ENCODE results near the gene TMEM208. TPM values are rescaled to one million over a fixed set of nuclear protein-coding genes. Genes with fewer than 3 reads are reported as not detected.

TMEM208 gene
- total and polyA plus RNA-seq, 2 of the 8 experiments (the other 6 are each of a cell fraction or from before 2014, with no cell fraction given) = 37.7 to 100.0 TPM

DNA sequence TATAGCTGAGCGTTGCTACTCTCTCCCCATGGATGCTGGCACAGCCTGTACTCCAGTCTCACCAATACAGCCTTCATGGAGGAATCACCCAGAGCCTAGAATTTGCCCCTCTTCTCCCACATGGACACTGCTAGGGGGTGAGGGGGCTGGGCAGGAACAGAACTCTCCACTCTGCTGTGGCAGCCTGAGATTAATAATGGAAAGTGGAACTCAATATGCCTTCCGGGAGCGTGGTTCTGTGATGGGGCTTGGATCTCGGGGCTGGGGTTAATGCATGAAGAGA is 23.1 kb downstream of the TMEM208 start (continued):
- no peak for TF ChIP-seq GTF2F1 (IDR thresholded peaks at IDR 0.05; ENCODE audit: borderline replicate concordance, low read depth, low read length)
